Coronary artery (tissue), 2 donors: ENCODE measurements around the gene C12orf42.

Source experiments
- DNase-seq: peaks from one replicate; pipeline ENCODE4 v3.0.0-alpha.2; 2017; ENCODE audit warnings: low spot score
- H3K27ac ChIP-seq, 2 donors: fragments of 200-600 bp; sonication (generic); one replicate each; pipeline ENCODE4 v1.5.1; 2016 to 2019
- H3K4me3 ChIP-seq: fragments of 200-600 bp; sonication (generic); 2 replicates; pipeline ENCODE4 v1.5.1; 2016; ENCODE audit warnings: mild to moderate bottlenecking, moderate library complexity
- TF ChIP-seq, protein P1 (sequence below): fragments of 200-600 bp; sonication (generic); IDR thresholded peaks from one replicate; pipeline ENCODE4 v1.5.1; 2019; ENCODE audit warnings: antibody characterized with exemption

The C12orf42 gene

DNA sequence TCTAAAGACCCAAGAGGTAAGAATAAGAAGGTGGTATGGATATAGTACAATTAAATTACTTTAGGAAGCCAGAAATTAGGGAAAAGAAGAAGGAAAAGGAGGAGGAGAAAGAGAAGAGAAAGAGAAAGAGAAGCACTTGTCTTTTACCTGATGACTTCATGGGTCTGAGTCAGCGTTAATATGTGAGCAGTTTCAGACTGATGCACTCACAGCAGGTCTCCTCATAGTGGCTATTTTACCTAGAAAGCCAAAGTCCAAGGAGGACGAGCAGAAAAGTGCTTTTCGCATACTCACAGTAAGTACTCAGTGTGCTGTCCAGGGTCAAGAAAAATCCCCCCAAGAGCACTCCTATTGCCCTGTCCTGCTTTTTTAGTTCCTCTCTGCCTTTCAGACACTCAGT, 222.1 kb downstream of the C12orf42 start:
- no peak for DNase-seq
- no peak overlapping the region for H3K27ac ChIP-seq
- TF ChIP-seq, protein P1, sequence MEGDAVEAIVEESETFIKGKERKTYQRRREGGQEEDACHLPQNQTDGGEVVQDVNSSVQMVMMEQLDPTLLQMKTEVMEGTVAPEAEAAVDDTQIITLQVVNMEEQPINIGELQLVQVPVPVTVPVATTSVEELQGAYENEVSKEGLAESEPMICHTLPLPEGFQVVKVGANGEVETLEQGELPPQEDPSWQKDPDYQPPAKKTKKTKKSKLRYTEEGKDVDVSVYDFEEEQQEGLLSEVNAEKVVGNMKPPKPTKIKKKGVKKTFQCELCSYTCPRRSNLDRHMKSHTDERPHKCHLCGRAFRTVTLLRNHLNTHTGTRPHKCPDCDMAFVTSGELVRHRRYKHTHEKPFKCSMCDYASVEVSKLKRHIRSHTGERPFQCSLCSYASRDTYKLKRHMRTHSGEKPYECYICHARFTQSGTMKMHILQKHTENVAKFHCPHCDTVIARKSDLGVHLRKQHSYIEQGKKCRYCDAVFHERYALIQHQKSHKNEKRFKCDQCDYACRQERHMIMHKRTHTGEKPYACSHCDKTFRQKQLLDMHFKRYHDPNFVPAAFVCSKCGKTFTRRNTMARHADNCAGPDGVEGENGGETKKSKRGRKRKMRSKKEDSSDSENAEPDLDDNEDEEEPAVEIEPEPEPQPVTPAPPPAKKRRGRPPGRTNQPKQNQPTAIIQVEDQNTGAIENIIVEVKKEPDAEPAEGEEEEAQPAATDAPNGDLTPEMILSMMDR, result no peak
- H3K4me3 ChIP-seq, result no peak overlapping the region

DNA sequence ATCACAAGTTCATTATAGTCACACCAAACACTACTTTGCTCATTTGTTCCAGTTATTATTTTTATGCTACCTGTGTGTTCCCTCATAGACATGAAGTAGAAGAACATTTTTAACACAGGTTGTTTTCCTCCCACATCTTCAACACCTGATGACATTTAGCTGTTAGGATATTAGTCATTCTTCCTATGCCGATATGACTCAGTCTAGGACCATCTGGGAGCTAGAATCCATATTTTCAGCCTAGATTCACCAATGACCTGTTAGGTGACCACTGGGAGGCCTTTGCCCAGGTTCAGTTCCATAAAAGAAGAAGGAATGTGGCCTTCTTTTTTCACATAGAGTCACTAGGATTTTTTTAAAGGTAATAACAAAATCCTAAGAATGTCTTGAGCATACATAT, 222.8 kb downstream of the C12orf42 start:
- no peak overlapping the region for H3K27ac ChIP-seq
- TF ChIP-seq, protein P1, result no peak
- no peak overlapping the region for H3K4me3 ChIP-seq
- no peak for DNase-seq

DNA sequence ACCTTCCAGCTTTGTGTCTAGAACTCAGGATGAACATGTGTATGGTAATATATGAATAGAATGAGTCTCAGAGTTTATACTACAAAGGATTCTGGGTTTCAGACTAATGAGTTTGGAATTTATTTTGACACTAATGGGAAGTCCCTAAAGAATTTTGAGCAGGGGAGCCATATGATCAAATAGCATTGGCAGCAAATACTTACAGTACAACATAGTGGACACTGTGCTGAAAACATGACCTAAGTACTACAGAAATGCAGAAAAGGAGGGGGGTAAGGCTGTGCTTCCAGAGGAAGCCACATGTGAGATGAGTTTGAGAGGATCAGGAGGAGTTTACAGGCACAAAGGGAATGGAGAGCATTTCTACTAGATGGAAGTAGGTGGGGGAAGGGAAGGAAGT, 225.8 kb downstream of the C12orf42 start:
- H3K4me3 ChIP-seq, result no peak overlapping the region
- TF ChIP-seq, protein P1, result no peak
- no peak for DNase-seq
- no peak overlapping the region for H3K27ac ChIP-seq

DNA sequence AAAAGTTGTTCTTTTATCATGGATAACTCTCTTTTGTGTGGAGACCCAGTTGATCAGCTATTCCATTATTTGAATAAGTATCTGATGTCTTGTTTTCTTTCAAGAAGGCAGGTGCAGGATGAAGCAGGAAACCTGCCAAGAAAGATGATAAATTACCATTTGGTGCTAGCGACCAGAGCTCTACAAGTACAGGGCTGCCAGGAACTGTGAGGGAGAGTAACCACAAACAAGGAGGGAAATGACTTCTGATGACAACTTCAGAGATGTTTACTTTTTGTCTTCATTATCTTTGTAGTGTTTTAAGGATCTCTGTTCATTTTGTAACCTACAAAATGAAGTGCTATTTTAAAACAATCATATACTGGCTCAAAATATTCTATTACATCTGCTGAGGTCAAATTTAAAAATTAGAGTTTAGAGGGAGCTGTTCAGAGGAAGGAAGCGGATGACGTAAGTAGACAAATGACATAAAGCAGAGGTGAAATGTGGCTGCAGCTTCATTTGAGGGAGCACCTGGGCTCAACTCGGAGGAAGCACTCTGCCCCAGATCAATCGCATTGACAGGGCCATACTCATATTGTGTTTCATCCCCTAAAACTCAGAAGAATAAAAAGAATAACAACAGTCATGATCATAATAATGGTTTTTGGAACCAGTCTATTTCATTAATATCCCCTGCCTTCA, 226.8 kb downstream of the C12orf42 start:
- Histone ChIP-seq H3K27ac (no peak overlapping the region), H3K4me3 (no peak overlapping the region)
- no peak for DNase-seq
- TF ChIP-seq, protein P1, result no peak

DNA sequence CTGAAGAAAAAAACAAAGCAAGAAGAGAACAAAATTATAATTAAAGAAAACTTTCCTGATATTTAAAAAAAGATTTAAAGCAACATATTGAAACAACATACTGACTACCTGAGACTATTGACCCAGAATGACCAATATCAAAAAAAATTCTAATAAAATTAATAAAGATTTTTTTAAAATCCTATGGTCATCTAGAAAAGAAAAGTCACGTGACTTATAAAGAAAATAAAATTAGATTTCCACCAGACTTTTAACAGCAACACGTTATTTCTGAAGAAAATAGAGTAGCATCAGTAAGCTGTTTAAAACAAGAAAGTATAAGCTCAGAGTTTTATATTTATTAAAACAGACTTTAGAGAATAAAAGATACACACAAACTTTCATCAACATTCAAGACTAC, 238.0 kb downstream of the C12orf42 start:
- Histone ChIP-seq H3K4me3 (no peak overlapping the region), H3K27ac (no peak overlapping the region)
- no peak for DNase-seq
- TF ChIP-seq, protein P1, result no peak
